NCI-H2196 (cell line): Measurements from ENCODE around the gene NEUROG1.
"Not testable (repeated sequence)": the region's sequence is repeated elsewhere in the genome, so short reads cannot be mapped to it uniquely, and the experiment has no call there.

Experiments
- DNase-seq: peaks from one replicate; lab custom pipeline; 2025; ENCODE audit not compliant: unreplicated experiment; lab: John Stamatoyannopoulos, UW

The NEUROG1 gene

DNA sequence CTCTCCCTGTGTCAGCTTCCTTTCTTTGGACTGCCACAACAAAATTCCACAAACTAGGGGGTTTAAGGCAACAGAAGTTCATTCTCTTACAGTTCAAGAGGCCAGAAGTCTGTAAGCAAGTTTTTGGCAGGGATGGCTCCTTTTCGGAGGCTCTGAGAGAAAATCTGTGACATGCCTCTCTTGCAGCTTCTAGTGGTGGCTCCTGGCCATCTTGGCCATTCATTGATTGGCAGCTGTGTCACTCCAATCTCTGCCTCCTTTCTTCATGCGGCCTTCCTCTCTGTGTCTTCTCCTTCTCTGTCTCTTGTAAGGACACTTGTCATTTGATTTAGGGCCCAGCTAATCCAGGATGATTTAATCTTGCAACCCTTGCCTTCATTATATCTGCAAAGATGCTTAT, 2.0 kb upstream of the NEUROG1 start:
- no peak for DNase-seq

- DNase-seq = no peak
Measured at GRCh38 chr5:135537271-135537670, 1.5 kb upstream of the NEUROG1 start.

GRCh38 chr5:135535420-135535819, 344 bp downstream of the NEUROG1 start:
- no peak for DNase-seq

DNA sequence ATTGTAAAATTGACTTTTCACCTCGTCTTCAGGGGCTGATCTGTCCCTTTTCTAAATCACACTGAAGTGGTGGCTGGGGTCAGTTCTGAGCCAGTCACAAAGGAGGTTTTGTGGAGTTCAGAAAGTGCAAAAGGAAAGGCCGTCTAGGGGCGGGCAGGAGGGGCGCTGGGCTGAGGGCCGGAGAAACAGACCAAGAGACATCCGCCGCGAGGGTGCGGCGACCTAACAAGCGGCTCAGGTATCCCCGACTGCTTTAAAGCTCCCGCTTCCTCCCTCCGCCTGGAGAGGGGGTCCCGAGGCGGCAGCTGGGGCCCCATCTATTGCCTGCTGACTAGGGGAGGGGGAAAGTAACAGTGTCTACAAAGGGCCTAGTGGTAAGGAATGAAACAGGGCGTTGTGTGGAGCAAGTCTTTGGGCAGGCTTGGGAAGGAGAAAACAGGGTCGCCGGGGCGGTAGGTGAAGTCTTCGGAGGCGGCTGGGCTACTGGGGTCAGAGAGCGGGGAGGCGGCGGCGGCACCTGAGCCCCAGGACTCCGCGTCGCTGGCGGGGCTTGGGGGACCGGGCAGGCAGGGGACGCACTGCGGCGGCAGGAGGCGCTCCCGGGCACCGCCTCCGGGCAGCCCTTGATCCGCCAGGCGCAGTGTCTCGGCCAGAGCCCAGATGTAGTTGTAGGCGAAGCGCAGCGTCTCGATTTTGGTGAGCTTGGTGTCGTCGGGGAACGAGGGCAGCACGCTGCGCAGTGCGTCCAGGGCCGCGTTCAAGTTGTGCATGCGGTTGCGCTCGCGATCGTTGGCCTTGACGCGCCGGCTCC, 950 bp downstream of the NEUROG1 start:
- DNase-seq = no peak

DNA sequence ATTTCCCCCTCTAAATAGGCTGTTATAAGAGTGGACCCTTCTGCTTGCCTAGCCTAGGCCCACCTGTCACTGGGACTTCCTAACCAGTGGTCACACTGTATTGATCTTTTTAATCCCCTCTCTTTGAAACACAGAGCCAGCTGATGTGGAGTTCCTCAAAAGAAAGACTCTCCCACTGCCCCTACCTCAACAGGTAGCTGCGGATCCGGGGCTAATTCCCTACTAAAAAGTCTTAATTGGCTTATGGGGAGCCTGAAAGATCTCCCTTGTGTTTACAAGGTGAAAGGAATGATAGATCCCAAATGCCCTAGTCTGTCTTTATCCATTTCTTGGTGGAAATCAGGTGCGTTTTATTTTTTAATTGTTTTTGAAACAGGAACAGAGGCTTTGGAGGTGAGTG, 2.0 kb downstream of the NEUROG1 start:
- DNase-seq = no peak

- DNase-seq = no peak
Measured at GRCh38 chr5:135533334-135533733, 2.4 kb downstream of the NEUROG1 start.

DNA sequence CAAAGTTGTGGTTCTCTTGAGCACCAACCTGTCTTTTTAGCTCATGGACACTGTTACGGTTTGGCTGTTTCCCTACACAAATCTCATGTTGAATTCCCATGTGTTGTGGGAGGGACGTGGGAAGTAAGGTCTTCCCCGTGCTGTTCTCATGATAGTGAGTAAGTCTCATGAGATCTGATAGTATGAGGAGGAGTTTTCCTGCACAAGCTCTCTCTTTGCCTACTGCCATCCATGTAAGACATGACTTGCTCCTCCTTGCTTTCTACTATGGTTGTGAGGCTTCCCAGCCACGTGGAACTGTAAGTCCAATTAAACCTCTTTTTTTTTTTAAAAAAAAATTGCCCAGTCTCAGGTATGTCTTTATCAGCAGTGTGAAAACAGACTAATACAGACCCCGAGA, 6.2 kb downstream of the NEUROG1 start:
- DNase-seq = not testable (repeated sequence)

DNA sequence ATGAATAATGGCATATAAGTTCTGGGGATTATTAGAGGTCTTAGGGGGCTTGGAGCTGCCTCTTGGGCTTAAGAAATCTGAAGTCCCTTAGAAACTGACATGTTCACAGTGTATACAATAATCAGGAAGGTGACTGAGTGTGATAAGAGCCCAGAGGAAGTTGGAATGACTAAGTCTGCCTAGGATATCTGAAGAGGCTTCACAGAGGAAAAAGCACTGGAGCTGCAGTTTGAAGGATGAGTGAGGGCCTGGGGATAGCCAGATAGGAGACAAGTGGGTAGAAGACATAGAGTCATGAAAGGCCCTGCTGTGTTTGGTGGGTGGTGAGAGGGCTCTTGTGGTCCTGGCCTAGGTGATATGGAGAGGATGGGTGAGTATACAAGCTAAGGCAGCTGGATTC, 8.8 kb downstream of the NEUROG1 start:
- DNase-seq = no peak

- DNase-seq = no peak
Measured at GRCh38 chr5:135521964-135522363, 13.8 kb downstream of the NEUROG1 start.

- DNase-seq = no peak
Measured at GRCh38 chr5:135517631-135518030, 18.1 kb downstream of the NEUROG1 start.

DNA sequence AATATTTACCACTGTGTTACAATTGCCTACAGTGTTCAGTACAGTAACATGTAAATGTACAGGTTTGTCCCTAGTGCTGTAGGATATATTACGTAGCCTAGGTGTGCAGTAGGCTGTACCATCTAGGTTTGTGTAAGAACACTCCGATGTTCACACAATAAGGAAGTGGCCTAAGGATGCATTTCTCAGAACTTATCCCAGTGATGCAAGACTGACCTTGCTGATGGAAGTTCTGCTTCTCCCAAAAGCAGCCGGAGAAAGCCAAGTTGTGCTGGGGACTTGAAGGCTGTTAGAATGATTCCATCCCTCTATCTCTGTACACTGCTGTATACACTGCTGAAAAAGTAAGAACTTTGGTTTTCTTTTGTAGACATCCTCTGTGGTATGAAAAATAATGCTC, 21.6 kb downstream of the NEUROG1 start:
- DNase-seq = no peak

DNA sequence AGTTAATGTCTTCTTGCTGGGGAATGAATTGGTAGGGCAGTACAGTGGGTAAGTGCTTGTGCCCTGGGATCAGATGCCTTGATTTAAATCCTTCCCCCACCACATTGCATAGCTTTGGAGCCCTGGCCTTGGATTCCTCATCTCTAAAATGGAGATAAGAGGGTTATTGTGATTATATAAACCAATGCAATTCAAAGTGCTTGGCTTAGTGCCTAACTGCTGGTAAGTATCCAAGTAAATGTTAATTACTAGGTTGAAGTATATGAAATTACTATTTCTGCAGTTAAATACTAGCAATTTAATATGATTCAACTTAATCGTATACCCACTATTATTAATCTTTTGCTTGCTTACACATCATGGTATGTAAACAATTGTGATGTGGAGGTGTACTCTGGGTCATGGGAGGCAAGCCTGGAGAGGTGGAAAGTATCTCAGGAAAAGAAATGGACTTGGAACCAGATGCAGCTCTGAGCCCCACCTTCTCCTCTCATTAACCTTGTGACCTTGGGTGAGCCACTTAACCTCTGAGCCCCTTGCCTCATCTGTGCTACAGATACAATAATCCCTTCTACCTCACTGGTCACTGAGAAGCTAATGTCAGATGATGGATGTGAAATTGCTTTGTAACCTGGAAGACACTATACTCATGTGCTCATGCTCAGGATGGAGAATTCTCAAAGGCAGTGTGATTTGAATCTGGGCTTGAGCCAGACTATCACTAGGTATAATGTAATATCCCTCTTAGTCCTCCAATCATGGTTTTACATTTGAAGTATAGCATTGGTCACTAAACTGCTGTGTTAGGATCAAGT, 23.8 kb downstream of the NEUROG1 start:
- no peak for DNase-seq

DNA sequence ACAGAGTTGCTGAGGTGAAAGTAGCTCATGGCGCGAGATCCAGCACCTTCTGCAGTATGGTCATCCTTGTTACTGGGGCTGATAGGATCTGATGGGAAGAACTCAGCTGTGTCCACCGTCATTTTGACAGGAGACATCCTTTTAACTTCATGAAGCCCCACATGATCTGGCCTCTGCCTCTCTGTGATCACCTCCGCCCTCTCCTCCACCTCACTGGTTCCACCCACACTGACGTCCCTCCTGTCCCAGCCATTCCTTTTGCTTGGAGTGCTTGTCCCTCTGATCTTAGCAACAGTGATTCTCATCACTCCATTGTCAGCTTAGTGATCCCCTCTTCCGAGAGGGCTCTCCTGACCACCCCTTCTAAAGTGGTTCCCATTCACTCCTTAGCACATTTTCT, 25.8 kb downstream of the NEUROG1 start:
- no peak for DNase-seq

DNA sequence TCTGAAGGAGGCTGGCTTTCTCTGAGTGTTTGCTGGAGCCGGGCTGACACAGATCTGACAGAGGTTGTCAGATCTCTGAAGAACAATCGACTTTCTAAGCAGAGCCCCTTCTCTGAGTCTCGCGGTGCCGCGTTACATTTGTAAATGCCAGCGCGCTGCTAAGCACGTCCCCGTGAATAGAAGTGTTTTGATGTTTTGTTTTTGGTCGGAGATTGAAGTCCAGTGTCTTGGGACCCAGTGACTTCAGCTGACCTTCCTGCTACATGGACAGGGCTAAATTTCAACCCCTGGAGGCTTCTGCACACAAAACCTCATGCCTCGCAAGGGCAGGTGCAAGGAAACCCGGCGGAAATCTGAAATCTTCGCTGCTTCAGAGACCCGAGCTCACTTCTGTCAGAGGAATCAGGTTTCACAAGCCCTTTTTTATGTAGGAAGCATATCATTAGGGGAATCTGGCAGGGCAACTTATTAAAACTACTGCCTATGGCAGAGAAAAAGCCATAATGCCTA, 27.2 kb downstream of the NEUROG1 start:
- peak; percentile 34 for DNase-seq

DNA sequence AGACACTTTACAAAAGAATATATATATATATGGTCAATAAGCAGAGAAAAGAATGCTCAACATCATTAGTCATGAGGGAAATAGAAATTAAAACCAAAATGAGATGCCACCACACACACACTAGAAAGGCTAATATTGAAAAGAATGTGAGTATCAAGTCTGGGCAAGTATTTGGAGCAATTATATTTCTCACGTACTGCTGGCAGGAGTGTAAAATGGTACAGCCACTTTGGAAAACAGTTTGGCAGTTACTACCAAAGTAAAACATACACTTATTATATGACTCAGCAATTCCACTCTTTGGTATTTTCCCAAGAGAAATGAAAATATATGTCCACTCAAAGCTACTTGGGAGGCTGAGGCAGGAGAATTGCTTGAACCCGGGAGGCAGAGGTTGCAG, 29.8 kb downstream of the NEUROG1 start:
- DNase-seq = no peak

- DNase-seq = no peak
Measured at GRCh38 chr5:135504376-135504775, 31.4 kb downstream of the NEUROG1 start.

DNA sequence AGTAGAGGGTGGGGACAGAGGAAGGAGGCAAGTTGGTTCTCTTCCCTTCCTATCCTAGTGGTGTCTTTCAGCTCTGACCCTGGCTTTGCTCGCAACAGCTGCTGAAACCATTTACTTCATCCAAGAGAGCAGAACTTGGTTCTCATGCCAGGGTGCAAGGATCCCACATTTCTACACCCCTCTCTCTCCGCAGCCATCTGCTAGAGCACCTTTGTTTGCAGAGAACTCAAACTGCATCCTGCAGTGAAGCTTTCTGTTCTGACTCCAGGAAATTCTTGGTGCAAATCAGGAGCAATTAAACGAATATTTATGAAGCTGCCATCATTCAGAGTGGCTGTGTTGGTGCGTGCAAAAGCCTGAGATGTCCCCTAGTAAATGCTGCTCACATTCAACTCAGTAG, 31.9 kb downstream of the NEUROG1 start:
- no peak for DNase-seq

DNA sequence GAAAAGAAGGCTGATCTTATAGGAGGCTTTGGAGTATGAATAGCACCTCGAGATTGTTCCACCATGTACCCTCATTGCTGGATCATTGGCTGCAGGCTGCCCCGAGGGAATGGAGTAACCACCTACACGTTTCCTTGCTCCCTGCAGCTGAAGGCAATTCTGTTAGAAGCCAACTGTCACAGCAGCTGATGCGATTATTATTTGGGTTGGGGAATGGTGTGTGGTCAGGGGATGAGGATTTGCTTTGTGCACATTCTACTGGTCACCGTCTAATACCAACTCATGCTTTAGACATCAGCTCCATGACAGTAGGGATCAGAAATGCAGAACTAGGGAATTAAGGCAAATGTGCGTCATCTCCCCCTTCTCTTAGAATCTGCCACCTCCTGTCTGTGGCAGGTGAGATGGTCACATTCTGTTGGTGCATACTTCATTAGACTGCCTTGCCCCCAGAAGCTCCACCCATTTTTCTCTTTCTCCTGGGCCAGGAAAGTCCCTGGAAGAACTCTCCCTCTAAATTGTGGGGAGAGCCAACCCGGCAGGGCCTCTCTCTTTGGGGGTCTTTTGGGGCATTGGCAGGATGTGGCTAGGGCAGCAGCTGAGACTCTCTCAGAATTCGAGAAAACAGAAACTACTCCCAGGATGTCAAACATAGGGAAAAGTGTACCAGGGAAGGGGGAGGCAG, 32.8 kb downstream of the NEUROG1 start:
- no peak for DNase-seq

DNA sequence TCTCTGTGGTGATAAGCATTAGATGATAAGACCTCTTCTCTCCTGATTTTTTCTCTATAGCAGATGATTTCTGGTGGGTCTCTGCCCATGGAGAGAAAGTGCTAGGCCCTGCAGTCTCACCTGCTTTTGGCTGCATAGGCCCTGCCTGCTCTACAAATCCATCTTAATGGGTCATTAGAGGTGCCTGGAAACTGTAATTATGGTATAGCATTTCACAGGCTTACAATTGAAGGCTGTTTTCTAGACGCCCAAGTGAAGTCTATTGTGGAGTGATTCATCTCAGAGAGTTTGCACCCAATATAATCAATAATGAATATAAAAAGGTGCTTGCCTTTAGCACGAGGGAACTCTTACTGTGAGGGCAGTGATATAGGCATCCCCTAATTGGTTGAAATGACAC, 33.8 kb downstream of the NEUROG1 start:
- DNase-seq = no peak

GRCh38 chr5:135498637-135498995, 37.1 kb downstream of the NEUROG1 start:
- DNase-seq = no peak

- DNase-seq = no peak
Measured at GRCh38 chr5:135497971-135498636, 37.7 kb downstream of the NEUROG1 start.
